Measurements from ENCODE around the gene PER1.

- TF ChIP-seq L3MBTL2 (conservative IDR thresholded peaks at IDR 0.05): peak; percentile 53; the same call in 1 of the 2 replicates
- TF ChIP-seq BHLHE40 (IDR thresholded peaks at IDR 0.05; ENCODE audit: borderline replicate concordance): no peak
These were observed 34.7 kb upstream of the PER1 start for GRCh38 chr17:8186787-8187516.
